Measurements from ENCODE around the gene PGAP3.

Gene PGAP3

GRCh38 chr17:39655105-39655504 is 32.8 kb downstream of the PGAP3 start:
- DNase-seq = no peak

- peak; percentile 86 for DNase-seq
These were observed 34.1 kb downstream of the PGAP3 start for GRCh38 chr17:39653662-39654331.

GRCh38 chr17:39653316-39653661 is 34.6 kb downstream of the PGAP3 start:
- DNase-seq = no peak

GRCh38 chr17:39652587-39653315 is 35.1 kb downstream of the PGAP3 start:
- DNase-seq = no peak

- DNase-seq = no peak
These were observed 35.8 kb downstream of the PGAP3 start for GRCh38 chr17:39651923-39652586.

GRCh38 chr17:39650121-39650579 is 37.7 kb downstream of the PGAP3 start:
- no peak for DNase-seq

GRCh38 chr17:39648616-39649366 is 39.1 kb downstream of the PGAP3 start:
- no peak for DNase-seq

- no peak for DNase-seq
These were observed 40.6 kb downstream of the PGAP3 start for GRCh38 chr17:39647256-39647655.

- DNase-seq = no peak
These were observed 44.6 kb downstream of the PGAP3 start for GRCh38 chr17:39643271-39643670.

GRCh38 chr17:39642291-39643074 is 45.4 kb downstream of the PGAP3 start:
- no peak for DNase-seq

GRCh38 chr17:39641883-39642282 is 46.0 kb downstream of the PGAP3 start:
- DNase-seq = no peak

- no peak for DNase-seq
These were observed 46.8 kb downstream of the PGAP3 start for GRCh38 chr17:39641097-39641496.

GRCh38 chr17:39640591-39641031 is 47.2 kb downstream of the PGAP3 start:
- no peak for DNase-seq

GRCh38 chr17:39639566-39640458 is 48.0 kb downstream of the PGAP3 start:
- no peak for DNase-seq

GRCh38 chr17:39639043-39639442 is 48.8 kb downstream of the PGAP3 start:
- DNase-seq = no peak

- DNase-seq = no peak
These were observed 49.5 kb downstream of the PGAP3 start for GRCh38 chr17:39638317-39638716.

- peak; percentile 77 for DNase-seq
These were observed 50.7 kb downstream of the PGAP3 start, which contains the start of gene STARD3 for GRCh38 chr17:39636927-39637736. Gene STARD3 (plus strand): TSS chr17:39637144. CDS start chr17:39653532, 16,388 bp downstream.

- no peak for DNase-seq
These were observed 51.3 kb downstream of the PGAP3 start for GRCh38 chr17:39636587-39636926.

GRCh38 chr17:39635614-39636176 is 52.2 kb downstream of the PGAP3 start:
- no peak for DNase-seq

- no peak for DNase-seq
These were observed 53.4 kb downstream of the PGAP3 start for GRCh38 chr17:39634384-39634871.
